Hematopoietic multipotent progenitor cell treated with erythropoietin and hydrocortisone succinate and interleukin-3 and kit ligand, for 6 days (in vitro differentiated cells): ENCODE results near the gene APCDD1L.
"Not testable (repeated sequence)": the region's sequence is repeated elsewhere in the genome, so short reads cannot be mapped to it uniquely, and the experiment has no call there.

Experiments used
- DNase-seq: peaks from one replicate; pipeline ENCODE4 v3.0.0-alpha.2; 2015

Gene APCDD1L

GRCh38 chr20:58436868-58437645, 78.1 kb downstream of the APCDD1L start:
- no peak for DNase-seq

GRCh38 chr20:58435237-58435636, 80.0 kb downstream of the APCDD1L start:
- no peak for DNase-seq

- DNase-seq = no peak
Observed at GRCh38 chr20:58434326-58434725, 80.9 kb downstream of the APCDD1L start.

GRCh38 chr20:58433759-58434158, 81.4 kb downstream of the APCDD1L start:
- no peak for DNase-seq

- DNase-seq = no peak
Observed at GRCh38 chr20:58433029-58433647, 82.1 kb downstream of the APCDD1L start.

GRCh38 chr20:58432186-58432954, 82.8 kb downstream of the APCDD1L start:
- no peak for DNase-seq

- no peak for DNase-seq
Observed at GRCh38 chr20:58431134-58431533, 84.1 kb downstream of the APCDD1L start.

- no peak for DNase-seq
Observed at GRCh38 chr20:58429303-58429702, 85.9 kb downstream of the APCDD1L start.

GRCh38 chr20:58428364-58428763, 86.8 kb downstream of the APCDD1L start:
- no peak for DNase-seq

- not testable (repeated sequence) for DNase-seq
Observed at GRCh38 chr20:58427571-58427970, 87.6 kb downstream of the APCDD1L start.

- no peak for DNase-seq
Observed at GRCh38 chr20:58424218-58424969, 90.8 kb downstream of the APCDD1L start.

- DNase-seq = no peak
Observed at GRCh38 chr20:58421497-58421850, 93.7 kb downstream of the APCDD1L start.

GRCh38 chr20:58420798-58421496, 94.3 kb downstream of the APCDD1L start:
- no peak for DNase-seq

- DNase-seq = no peak
Observed at GRCh38 chr20:58418949-58419748, 96.0 kb downstream of the APCDD1L start.

- no peak for DNase-seq
Observed at GRCh38 chr20:58417438-58417837, 97.8 kb downstream of the APCDD1L start.

- DNase-seq = no peak
Observed at GRCh38 chr20:58416835-58417234, 98.4 kb downstream of the APCDD1L start.

- no peak for DNase-seq
Observed at GRCh38 chr20:58416057-58416456, 99.1 kb downstream of the APCDD1L start.

GRCh38 chr20:58414786-58415185, 100.4 kb downstream of the APCDD1L start:
- not testable (repeated sequence) for DNase-seq

- not testable (repeated sequence) for DNase-seq
Observed at GRCh38 chr20:58414216-58414615, 101.0 kb downstream of the APCDD1L start.
